A673 (cell line): ENCODE data around the gene KCNT2.

Source experiments
- EZH2 ChIP-seq: fragments of 200-600 bp; sonication (generic); IDR thresholded peaks from 2 replicates; pipeline ENCODE4 v1.6.1; 2017; ENCODE audit warnings: borderline replicate concordance, low read depth, mild to moderate bottlenecking, mixed read lengths, antibody characterized with exemption, low read length; ENCODE audit not compliant: poor library complexity, severe bottlenecking
- TF ChIP-seq, protein P1 (sequence below): fragments of 300-800, 200-600 bp; sonication (generic); conservative IDR thresholded peaks from 2 replicates; pipeline ENCODE4 v1.5.1; 2017; ENCODE audit warnings: low read depth, mild to moderate bottlenecking, antibody characterized with exemption, low read length, moderate library complexity, mixed read lengths

DNA sequence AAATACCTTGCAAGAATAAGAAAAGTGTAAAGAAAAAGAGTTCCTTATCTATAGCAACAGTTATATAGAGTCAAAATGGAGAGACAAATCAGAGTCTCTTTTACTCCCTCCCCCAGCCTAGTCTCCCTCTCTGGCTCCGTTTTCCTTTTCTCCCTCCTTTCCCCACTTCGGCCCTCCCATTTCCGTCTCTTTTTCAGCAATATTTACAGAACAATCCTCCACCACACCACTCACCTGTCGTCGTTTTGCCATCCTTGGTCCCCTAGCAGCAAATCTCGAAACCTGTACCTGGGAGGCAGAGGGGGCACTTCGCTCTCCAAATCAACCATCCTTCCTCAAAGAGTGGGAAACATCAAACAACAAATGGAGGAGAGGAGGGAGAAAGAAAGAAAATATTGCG is 259 bp downstream of the KCNT2 start:
- TF ChIP-seq, protein P1, sequence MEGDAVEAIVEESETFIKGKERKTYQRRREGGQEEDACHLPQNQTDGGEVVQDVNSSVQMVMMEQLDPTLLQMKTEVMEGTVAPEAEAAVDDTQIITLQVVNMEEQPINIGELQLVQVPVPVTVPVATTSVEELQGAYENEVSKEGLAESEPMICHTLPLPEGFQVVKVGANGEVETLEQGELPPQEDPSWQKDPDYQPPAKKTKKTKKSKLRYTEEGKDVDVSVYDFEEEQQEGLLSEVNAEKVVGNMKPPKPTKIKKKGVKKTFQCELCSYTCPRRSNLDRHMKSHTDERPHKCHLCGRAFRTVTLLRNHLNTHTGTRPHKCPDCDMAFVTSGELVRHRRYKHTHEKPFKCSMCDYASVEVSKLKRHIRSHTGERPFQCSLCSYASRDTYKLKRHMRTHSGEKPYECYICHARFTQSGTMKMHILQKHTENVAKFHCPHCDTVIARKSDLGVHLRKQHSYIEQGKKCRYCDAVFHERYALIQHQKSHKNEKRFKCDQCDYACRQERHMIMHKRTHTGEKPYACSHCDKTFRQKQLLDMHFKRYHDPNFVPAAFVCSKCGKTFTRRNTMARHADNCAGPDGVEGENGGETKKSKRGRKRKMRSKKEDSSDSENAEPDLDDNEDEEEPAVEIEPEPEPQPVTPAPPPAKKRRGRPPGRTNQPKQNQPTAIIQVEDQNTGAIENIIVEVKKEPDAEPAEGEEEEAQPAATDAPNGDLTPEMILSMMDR: no peak
- TF ChIP-seq EZH2: no peak
